ENCODE data around the gene TULP1.
A peak's percentile ranks its signal among the peaks of the same experiment; 100 is the strongest.

TULP1 gene

DNA sequence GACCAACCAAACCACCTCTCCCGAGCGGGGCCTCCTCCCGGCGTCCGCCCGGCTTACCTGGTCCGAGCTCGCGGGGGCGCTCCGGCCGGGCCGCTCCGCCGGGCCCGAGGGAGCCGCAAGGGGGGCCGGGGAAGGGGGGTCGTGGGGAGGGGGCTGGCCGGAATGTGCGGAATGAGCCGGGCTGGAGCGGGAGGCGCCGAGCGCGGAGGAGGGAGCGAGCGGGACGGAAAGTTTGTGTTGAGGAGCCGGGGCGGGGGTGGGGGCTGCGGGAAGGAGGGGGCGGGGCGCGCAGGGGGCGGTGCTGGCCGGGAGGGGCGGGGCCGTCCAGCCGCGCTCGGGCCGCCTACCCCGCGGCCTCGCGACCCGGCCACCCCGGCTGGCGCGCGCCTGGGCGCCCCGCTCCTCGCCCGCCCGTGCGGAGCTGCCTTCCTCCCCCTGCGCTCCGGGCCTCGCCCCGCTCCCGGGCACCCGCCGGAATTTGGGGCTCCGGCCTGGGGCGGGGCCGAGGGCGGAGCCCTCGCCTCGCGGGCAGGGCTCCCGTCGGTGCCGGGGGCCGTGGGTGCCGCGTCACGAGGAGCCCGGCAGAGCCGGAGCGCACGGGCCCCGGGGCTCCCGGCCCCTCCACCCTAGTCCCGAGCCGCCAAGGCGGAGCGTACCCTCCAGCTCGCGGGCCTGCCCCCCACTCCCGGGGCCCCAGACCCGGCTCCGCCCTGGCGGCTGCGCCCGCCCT, 15.7 kb downstream of the TULP1 start, which contains the start of gene TEAD3:
TSS of gene TEAD3 (minus strand) at position 239 of the 730 bp plus-strand sequence.
- peak; percentile 84 for DNase-seq (ENCODE audit: low spot score)

DNA sequence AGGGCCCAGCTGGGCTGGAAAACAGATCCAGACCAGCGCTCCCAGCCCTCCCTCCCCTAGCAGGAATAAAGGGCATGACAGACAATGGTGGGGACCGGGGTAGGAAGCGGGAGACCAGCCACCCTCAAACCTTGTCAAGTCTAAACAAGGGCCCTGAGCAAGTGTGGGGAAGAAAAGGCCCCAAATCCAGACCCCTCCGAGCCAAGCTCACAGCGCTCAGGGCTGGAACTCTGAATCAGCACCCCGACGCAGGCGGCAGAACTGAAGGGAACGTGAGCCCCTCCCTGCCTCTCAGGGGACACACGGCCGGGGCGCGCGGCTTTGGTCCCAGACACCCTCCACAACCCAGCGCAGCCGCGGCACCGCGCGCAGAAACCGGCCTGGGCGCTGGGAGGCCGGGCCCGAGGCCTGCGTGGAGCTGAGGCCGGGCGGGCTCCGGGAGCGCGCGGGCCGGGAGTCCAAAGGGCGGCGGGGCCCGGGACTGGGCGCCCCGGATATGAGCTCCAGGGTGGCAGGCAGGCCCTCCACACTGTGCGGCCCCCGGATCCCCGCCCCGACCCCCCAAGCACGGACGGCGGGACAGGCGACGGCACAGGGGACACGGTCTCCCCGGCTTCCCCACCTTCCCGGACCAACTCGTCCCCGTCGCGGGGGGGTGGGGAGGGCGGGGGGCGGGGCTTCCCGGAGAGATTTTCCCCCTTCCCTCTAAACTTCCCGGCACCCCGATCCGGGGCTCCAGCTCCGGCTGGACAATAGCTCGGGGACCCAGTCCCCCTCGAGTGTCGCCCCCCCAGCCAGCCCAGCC, 16.5 kb downstream of the TULP1 start:
- DNase-seq (ENCODE audit: low spot score): peak; percentile 77

DNA sequence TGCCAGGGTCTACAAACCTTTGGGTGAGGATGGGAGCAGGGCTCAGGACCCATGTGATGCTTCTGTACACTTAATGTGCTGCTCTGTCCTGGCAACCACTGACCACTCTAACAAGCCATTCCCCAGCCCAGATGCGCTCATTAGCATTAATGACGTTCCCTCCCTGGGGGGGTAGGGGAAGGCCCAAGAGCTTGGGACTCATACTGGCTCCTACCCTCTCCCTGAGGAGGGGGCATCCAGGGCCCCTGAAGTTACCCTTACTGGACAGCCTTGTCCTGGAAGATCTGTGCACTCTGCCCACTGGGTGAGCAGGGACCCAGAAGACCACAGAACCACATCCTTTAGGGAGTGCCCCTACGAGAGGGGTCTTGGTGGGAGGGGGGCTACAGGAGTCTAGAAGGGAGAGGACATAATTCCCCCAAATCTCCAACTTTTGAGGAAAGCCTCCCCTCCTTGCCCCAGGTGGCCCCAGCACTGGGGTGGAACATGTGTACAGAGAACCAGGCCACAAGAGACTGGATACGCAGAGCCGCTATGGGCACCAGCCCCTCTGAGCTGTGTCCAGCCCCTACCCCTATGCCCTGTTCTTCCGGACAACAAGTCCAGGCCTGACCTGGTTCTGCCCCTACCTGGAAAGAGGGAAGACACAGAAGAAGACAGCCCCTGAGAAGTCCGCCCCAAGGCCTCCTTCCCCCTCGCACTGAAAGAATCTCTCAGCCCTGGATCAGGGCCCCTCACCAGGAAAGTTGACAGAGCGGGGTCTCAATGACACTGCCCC, 17.2 kb downstream of the TULP1 start:
- no peak for DNase-seq (ENCODE audit: low spot score)

GRCh38 chr6:35494161-35494563, 18.5 kb downstream of the TULP1 start:
- no peak for DNase-seq (ENCODE audit: low spot score)

GRCh38 chr6:35493307-35493983, 19.3 kb downstream of the TULP1 start:
- no peak for DNase-seq (ENCODE audit: low spot score)

- DNase-seq (ENCODE audit: low spot score): no peak
Observed at GRCh38 chr6:35492974-35493284, 19.8 kb downstream of the TULP1 start.

DNA sequence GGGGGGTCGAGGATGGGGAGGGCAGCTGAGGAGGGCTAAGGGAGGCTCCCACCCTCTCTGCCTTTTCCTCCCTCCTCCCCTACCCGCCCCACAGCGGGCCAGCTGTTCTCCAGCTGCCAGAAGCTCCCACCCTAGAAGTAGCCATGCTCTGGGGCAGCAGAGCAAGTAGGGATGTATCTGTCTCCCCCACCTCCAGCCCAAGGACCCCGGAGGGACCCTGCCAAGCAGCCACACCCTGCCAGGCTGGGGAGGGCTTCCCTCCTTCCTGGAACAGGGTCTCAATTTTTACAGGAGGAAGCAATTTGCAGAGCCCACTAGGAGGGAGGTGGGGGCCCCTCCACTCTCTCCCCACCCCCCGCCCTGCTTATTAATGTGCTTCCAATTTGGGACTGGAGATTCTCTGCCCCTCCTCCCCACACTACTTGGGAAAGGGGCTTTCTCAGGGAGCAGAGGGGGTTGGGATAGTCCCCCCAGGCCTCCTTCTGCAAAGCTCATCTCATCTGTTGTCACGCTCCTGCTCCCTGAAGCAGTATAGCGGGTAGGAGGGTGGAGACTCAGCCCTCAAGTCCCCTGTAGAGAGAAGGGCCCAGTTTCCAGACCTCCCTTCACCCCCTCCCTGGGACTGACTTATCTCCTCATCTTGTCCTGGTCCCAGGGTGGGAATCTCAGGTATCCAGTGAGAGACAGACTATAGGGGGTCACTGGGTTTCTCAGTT, 20.3 kb downstream of the TULP1 start:
- no peak for DNase-seq (ENCODE audit: low spot score)

DNA sequence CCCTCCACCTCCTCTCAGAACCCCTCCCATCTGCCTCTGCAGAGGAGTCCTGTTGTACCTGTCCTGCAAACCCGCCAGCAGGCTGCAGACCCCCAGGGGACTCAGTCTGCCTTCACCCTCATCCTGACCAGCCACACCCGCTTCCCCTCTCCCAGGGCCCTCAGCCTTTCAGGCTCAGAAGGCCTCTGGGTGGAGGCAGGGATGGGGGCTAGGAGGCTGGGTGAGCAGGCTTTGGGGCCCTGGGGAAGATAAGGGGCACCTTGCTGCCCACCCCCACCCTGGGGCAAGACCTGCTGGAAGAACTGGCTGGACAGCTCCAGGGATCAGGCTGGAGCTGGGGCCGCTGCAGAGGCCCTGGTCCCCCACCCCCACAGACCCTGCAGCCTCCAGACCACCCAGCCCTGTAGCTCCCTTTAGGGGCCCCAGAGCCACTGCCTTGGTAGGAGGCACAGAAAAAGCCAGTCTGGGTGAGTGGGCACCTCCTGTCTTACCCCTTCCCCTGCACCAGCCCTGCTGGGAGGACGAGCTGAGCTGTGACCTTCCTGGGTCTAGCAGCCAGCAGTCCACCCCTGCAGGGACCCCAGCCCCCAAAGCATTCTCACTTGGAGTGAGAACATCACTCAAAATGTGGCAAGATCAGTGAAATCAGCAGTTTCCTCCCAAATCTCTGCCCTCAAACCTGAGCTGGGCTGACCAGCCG, 21.0 kb downstream of the TULP1 start:
- no peak for DNase-seq (ENCODE audit: low spot score)

DNA sequence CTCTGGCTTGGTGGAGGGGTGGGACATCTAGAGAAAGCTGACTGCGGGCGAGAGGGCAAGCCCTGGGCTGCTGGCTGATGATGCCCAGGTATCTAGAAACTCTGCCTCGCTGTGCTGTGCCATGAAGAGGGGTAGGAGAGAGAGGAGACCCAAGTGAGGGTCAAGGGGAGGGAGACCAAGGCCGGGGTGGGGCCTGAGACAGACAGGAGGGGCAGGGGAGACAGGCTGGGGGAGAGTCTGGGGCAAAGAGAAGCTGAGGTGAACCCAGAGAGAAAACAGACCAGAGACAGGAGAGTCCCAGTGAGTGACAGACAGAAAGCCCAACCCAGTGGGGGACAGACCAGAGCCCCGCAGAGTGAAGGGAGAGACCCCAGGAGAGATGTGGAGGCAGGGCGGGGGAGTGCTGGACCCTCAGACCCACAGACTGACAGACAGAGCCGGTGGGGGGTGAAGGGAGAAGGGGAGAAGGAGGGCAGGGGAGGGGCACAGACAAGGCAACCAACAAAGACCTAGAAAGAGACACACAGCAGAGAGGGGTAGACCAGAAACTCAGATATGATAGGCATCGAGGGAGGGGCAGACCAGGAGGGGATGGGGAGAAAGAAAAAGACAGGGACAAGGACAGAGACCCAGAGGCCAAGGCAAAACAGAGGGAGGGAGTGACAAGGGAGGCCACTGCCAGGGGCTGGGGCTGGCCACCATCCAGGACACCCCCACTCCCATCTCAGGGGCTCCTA, 21.7 kb downstream of the TULP1 start:
- DNase-seq (ENCODE audit: low spot score): no peak

GRCh38 chr6:35489995-35490791, 22.5 kb downstream of the TULP1 start:
- no peak for DNase-seq (ENCODE audit: low spot score)

DNA sequence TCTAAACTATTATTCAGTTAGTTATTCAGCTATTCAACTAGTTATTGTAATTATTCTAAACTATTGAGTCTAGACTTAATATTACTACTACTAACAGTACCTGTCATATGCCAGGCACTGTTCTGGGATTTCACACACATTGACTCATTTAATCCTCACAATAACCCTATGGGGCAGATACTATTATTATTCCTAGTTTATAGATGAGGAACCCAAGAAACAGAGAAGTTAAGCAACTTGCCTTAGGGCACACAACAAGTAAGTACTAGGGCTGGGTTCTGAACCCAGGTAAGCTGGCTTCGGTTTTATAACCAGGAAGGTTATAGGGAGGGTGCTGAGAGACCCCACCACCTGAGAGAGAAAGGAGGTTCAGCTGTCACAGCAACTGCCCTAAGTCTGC, 23.6 kb downstream of the TULP1 start:
- DNase-seq (ENCODE audit: low spot score): no peak

- no peak for DNase-seq (ENCODE audit: low spot score)
Observed at GRCh38 chr6:35488517-35488862, 24.2 kb downstream of the TULP1 start.

- DNase-seq (ENCODE audit: low spot score): no peak
Observed at GRCh38 chr6:35487658-35488516, 24.8 kb downstream of the TULP1 start.

GRCh38 chr6:35486005-35486925, 26.4 kb downstream of the TULP1 start:
- DNase-seq (ENCODE audit: low spot score): no peak

DNA sequence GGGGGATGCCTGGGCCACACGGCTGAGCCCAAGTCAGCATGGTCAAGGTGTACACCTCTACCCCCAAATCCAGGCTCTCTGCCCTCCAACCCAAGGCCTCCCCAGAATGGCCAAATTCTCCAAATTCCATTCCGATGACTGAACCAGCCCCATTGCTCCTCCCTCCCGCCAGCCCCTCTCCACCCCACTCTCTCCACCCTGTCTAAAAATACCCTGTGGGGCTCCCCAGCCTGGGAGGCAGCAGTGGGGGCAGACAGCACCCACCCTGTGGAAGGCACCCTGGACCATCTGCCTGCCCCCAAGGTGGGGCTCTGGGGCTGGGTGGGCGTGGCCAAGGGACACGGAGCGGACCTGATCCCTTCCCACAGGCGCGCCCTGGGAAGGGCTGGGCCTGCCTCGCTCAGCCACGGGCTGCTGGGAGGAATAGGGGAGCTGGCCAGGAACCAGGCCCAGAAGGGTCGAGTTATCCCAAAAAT, 27.3 kb downstream of the TULP1 start:
- DNase-seq (ENCODE audit: low spot score): no peak

GRCh38 chr6:35484921-35485392, 27.7 kb downstream of the TULP1 start:
- DNase-seq (ENCODE audit: low spot score): no peak

Measured in HuH-7.5 (cell line).